ENCODE data around the gene ESR1.

ESR1 gene

DNA sequence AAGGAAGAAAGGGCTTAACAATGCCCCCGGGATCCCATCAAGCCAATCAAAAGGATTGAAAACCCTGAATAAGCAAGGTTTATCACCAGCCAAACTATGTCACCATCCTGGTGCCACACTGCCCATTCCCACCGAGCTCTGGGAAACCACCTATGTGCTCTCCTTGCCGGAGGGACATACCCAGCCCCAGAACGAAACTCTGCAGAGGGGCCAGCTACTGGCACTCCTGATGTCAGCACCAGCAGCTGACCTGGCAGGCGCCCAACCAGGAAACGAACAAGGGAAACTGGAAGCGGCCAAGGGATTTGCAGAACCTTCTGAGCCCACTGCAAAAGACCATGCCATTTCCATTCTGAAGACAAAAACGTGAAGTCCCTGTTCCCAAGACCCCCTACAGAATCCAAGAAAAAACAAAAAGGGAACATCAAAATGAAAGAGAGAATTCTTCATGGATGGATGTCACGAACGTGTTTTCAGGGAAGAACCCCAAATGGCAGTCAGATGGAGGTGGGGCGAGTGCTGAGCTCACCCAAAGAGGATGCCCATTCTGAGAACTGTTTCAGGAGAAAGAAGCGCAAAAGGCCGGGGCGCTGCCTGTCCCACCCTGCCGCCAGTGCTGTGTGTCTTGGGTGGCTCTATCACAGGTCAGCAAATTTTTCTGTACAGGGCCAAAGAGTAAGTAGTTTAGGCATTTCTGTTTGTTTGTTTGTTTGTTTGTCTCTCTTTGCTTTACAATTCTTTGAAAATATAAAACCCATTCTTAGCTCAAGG, 305.2 kb downstream of the ESR1 start:
- ATAC-seq = no peak
- TF ChIP-seq GLIS3 (CRISPR knock-in tag; IDR thresholded peaks at IDR 0.05) (no peak), ZNF8 (CRISPR knock-in tag; IDR thresholded peaks at IDR 0.05) (no peak), ZNF565 (CRISPR knock-in tag; conservative IDR thresholded peaks at IDR 0.05; ENCODE audit: low read depth) (no peak), PPARA (CRISPR knock-in tag; IDR thresholded peaks at IDR 0.05; ENCODE audit: borderline replicate concordance) (no peak), RARB (CRISPR knock-in tag; IDR thresholded peaks at IDR 0.05) (no peak), TCF4 (CRISPR knock-in tag; IDR thresholded peaks at IDR 0.05; ENCODE audit: borderline replicate concordance) (no peak), TOX (CRISPR knock-in tag; IDR thresholded peaks at IDR 0.05; ENCODE audit: borderline replicate concordance) (no peak), ZFP3 (CRISPR knock-in tag; IDR thresholded peaks at IDR 0.05) (no peak), ZFP30 (CRISPR knock-in tag; IDR thresholded peaks at IDR 0.05) (no peak), BACH2 (CRISPR knock-in tag; IDR thresholded peaks at IDR 0.05; ENCODE audit: borderline replicate concordance) (no peak)
- TF ChIP-seq, protein P1, sequence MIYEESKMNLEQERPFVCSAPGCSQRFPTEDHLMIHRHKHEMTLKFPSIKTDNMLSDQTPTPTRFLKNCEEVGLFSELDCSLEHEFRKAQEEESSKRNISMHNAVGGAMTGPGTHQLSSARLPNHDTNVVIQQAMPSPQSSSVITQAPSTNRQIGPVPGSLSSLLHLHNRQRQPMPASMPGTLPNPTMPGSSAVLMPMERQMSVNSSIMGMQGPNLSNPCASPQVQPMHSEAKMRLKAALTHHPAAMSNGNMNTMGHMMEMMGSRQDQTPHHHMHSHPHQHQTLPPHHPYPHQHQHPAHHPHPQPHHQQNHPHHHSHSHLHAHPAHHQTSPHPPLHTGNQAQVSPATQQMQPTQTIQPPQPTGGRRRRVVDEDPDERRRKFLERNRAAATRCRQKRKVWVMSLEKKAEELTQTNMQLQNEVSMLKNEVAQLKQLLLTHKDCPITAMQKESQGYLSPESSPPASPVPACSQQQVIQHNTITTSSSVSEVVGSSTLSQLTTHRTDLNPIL (CRISPR knock-in tag; IDR thresholded peaks at IDR 0.05; ENCODE audit: low read depth) = no peak
- TF ChIP-seq, protein P2, sequence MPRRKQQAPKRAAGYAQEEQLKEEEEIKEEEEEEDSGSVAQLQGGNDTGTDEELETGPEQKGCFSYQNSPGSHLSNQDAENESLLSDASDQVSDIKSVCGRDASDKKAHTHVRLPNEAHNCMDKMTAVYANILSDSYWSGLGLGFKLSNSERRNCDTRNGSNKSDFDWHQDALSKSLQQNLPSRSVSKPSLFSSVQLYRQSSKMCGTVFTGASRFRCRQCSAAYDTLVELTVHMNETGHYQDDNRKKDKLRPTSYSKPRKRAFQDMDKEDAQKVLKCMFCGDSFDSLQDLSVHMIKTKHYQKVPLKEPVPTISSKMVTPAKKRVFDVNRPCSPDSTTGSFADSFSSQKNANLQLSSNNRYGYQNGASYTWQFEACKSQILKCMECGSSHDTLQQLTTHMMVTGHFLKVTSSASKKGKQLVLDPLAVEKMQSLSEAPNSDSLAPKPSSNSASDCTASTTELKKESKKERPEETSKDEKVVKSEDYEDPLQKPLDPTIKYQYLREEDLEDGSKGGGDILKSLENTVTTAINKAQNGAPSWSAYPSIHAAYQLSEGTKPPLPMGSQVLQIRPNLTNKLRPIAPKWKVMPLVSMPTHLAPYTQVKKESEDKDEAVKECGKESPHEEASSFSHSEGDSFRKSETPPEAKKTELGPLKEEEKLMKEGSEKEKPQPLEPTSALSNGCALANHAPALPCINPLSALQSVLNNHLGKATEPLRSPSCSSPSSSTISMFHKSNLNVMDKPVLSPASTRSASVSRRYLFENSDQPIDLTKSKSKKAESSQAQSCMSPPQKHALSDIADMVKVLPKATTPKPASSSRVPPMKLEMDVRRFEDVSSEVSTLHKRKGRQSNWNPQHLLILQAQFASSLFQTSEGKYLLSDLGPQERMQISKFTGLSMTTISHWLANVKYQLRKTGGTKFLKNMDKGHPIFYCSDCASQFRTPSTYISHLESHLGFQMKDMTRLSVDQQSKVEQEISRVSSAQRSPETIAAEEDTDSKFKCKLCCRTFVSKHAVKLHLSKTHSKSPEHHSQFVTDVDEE (CRISPR knock-in tag; IDR thresholded peaks at IDR 0.05) = no peak
- TF ChIP-seq, protein P3, sequence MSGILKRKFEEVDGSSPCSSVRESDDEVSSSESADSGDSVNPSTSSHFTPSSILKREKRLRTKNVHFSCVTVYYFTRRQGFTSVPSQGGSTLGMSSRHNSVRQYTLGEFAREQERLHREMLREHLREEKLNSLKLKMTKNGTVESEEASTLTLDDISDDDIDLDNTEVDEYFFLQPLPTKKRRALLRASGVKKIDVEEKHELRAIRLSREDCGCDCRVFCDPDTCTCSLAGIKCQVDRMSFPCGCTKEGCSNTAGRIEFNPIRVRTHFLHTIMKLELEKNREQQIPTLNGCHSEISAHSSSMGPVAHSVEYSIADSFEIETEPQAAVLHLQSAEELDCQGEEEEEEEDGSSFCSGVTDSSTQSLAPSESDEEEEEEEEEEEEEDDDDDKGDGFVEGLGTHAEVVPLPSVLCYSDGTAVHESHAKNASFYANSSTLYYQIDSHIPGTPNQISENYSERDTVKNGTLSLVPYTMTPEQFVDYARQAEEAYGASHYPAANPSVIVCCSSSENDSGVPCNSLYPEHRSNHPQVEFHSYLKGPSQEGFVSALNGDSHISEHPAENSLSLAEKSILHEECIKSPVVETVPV (CRISPR knock-in tag; IDR thresholded peaks at IDR 0.05) = no peak
- TF ChIP-seq, protein P4, sequence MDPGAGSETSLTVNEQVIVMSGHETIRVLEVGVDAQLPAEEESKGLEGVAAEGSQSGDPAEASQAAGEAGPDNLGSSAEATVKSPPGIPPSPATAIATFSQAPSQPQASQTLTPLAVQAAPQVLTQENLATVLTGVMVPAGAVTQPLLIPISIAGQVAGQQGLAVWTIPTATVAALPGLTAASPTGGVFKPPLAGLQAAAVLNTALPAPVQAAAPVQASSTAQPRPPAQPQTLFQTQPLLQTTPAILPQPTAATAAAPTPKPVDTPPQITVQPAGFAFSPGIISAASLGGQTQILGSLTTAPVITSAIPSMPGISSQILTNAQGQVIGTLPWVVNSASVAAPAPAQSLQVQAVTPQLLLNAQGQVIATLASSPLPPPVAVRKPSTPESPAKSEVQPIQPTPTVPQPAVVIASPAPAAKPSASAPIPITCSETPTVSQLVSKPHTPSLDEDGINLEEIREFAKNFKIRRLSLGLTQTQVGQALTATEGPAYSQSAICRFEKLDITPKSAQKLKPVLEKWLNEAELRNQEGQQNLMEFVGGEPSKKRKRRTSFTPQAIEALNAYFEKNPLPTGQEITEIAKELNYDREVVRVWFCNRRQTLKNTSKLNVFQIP (CRISPR knock-in tag; IDR thresholded peaks at IDR 0.05; ENCODE audit: borderline replicate concordance, low read depth) = no peak

DNA sequence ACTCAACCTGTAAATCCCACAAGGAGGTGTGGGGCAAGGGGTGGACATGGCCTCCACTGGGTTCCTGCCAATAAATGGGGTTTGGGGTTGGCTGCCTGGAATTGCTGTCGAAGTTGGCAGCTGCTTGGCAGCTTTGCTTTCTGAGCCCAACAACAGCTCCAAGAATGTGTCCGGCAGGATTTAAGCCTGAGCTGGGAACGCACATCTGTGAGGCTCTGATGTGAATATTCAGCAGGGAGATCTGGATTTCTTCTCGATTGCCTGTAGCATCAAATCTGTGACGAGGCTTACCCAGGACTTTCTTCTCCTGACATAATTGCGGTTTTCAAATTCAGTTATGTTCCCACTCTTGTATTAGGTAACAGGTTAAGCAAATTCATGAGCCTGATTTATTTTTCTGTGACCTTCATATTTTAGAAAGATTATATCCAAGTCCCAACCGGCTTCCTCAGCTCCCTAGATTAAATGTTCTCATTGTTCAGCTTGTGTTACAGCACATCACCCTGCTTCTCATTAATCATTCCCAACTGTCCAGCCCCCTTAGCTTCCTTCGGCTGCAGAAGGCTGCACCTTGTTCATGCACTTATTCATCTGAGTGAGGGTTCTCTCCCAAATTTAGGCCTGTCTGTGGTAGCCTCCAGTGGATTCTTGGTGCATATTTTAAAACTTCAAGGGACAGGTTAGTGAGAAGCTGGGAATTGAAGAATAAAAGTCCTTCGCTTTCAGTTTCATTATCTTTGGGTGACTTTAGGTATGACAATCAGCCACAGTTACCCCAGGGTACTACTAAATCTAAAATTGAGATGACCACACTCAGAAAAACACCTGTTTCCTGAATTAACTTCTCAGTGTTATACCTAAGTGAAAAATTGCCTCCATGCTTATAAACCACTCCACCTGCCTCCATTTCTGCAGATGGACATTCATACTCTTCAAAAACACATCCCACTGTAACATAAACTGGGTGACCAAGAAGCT, 310.0 kb downstream of the ESR1 start:
- no peak for TF ChIP-seq ESRRG (CRISPR knock-in tag; IDR thresholded peaks at IDR 0.05)
- TF ChIP-seq, protein P5, sequence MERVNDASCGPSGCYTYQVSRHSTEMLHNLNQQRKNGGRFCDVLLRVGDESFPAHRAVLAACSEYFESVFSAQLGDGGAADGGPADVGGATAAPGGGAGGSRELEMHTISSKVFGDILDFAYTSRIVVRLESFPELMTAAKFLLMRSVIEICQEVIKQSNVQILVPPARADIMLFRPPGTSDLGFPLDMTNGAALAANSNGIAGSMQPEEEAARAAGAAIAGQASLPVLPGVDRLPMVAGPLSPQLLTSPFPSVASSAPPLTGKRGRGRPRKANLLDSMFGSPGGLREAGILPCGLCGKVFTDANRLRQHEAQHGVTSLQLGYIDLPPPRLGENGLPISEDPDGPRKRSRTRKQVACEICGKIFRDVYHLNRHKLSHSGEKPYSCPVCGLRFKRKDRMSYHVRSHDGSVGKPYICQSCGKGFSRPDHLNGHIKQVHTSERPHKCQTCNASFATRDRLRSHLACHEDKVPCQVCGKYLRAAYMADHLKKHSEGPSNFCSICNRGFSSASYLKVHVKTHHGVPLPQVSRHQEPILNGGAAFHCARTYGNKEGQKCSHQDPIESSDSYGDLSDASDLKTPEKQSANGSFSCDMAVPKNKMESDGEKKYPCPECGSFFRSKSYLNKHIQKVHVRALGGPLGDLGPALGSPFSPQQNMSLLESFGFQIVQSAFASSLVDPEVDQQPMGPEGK (CRISPR knock-in tag; IDR thresholded peaks at IDR 0.05; ENCODE audit: borderline replicate concordance) = no peak
- TF ChIP-seq ARNTL (CRISPR knock-in tag; IDR thresholded peaks at IDR 0.05; ENCODE audit: borderline replicate concordance, low read depth) = no peak
- TF ChIP-seq PPARA (CRISPR knock-in tag; IDR thresholded peaks at IDR 0.05; ENCODE audit: borderline replicate concordance) = no peak
- no peak for TF ChIP-seq ZFP3 (CRISPR knock-in tag; IDR thresholded peaks at IDR 0.05)
- no peak for TF ChIP-seq BACH2 (CRISPR knock-in tag; IDR thresholded peaks at IDR 0.05; ENCODE audit: borderline replicate concordance)
- no peak for TF ChIP-seq RARB (CRISPR knock-in tag; IDR thresholded peaks at IDR 0.05)
- no peak for ATAC-seq

DNA sequence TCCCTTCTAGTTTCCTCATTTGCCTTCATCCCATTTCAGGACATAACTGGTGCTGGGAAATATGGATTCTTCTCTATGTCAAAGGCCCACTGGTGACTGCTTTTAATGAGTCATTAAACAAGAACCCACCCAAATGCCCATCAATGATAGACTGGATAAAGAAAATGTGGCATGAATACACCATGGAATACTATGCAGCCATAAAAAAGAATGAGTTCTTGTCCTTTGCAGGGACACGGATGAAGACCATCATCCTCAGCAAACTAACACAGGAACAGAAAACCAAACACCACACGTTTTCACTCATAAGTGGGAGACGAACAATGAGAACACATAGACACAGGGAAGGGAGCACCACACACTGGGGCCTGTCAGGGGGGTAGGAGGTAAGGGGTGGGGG, 310.7 kb downstream of the ESR1 start:
- ATAC-seq = no peak
- TF ChIP-seq ZNF70 (CRISPR knock-in tag; IDR thresholded peaks at IDR 0.05) (no peak), ISL1 (CRISPR knock-in tag; IDR thresholded peaks at IDR 0.05) (no peak), BACH2 (CRISPR knock-in tag; IDR thresholded peaks at IDR 0.05; ENCODE audit: borderline replicate concordance) (no peak), PPARA (CRISPR knock-in tag; IDR thresholded peaks at IDR 0.05; ENCODE audit: borderline replicate concordance) (no peak), TCF4 (CRISPR knock-in tag; IDR thresholded peaks at IDR 0.05; ENCODE audit: borderline replicate concordance) (no peak)
- TF ChIP-seq, protein P3 (CRISPR knock-in tag; IDR thresholded peaks at IDR 0.05) = no peak
- TF ChIP-seq, protein P2 (CRISPR knock-in tag; IDR thresholded peaks at IDR 0.05) = no peak
